GM23338 (cell line): ENCODE measurements around the gene GFER. TPM values are rescaled to one million over a fixed set of nuclear protein-coding genes. Genes with fewer than 3 reads are reported as not detected.

Experiments
- ATAC-seq: fragments of 200-7000 bp; cut with Tn5 transposase; 3 replicates; pipeline ENCODE4 v1.9.1; 2020
- DNase-seq: peaks from one replicate; pipeline ENCODE4 v3.0.0-alpha.2; 2015; ENCODE audit warnings: low spot score
- H2AFZ ChIP-seq: fragments of 200-600 bp; sonication (generic); 2 replicates; pipeline ENCODE4 v1.8.0; 2016; ENCODE audit warnings: antibody characterized with exemption, mild to moderate bottlenecking, moderate library complexity
- H3F3A ChIP-seq: fragments of 200-600 bp; sonication (generic); replicated peaks from 2 replicates; pipeline ENCODE4 v1.8.0; 2017; ENCODE audit warnings: antibody characterized with exemption, mixed run types, low read depth
- H3K27ac ChIP-seq: fragments of 200-600 bp; sonication (generic); 2 replicates; pipeline ENCODE4 v1.6.1; 2016; ENCODE audit warnings: low read depth
- H3K27me3 ChIP-seq: fragments of 200-600 bp; sonication (generic); 2 replicates; pipeline ENCODE4 v1.8.0; 2016; ENCODE audit warnings: mild to moderate bottlenecking, mixed run types, moderate library complexity; ENCODE audit not compliant: insufficient read depth
- H3K36me3 ChIP-seq: fragments of 200-600 bp; sonication (generic); 2 replicates; pipeline ENCODE4 v1.8.0; 2016; ENCODE audit warnings: mild to moderate bottlenecking; ENCODE audit not compliant: insufficient read depth
- H3K4me1 ChIP-seq: fragments of 200-600 bp; sonication (generic); 2 replicates; pipeline ENCODE4 v1.8.0; 2016; ENCODE audit warnings: mild to moderate bottlenecking, moderate library complexity; ENCODE audit not compliant: insufficient read depth
- H3K4me2 ChIP-seq: fragments of 200-600 bp; sonication (generic); 2 replicates; pipeline ENCODE4 v1.7.1; 2017; ENCODE audit warnings: mixed run types
- H3K4me3 ChIP-seq: fragments of 200-600 bp; sonication (generic); 2 replicates; pipeline ENCODE4 v1.6.1; 2016; ENCODE audit warnings: mixed run types
- H3K79me2 ChIP-seq: fragments of 200-600 bp; sonication (generic); replicated peaks from 2 replicates; pipeline ENCODE4 v1.8.0; 2017; ENCODE audit warnings: mild to moderate bottlenecking; ENCODE audit not compliant: insufficient read depth
- H3K9me2 ChIP-seq: fragments of 200-600 bp; sonication (generic); 2 replicates; pipeline ENCODE4 v1.8.0; 2017; ENCODE audit not compliant: insufficient read depth
- H4K20me1 ChIP-seq: fragments of 200-600 bp; sonication (generic); replicated peaks from 2 replicates; pipeline ENCODE4 v1.8.0; 2017; ENCODE audit warnings: mild to moderate bottlenecking; ENCODE audit not compliant: insufficient read depth
- H3K27ac Mint-ChIP-seq: 2 replicates; pipeline ENCODE4 v1.8.0; 2020; ENCODE audit warnings: inconsistent platforms, mild to moderate bottlenecking, moderate library complexity, mixed read lengths
- H3K27me3 Mint-ChIP-seq: 3 replicates; pipeline ENCODE4 v1.8.0; 2022; ENCODE audit warnings: low read depth, mild to moderate bottlenecking, moderate library complexity, mixed read lengths, inconsistent platforms; ENCODE audit not compliant: insufficient read depth, poor library complexity
- H3K36me3 Mint-ChIP-seq: 3 replicates; pipeline ENCODE4 v1.8.0; 2021; ENCODE audit warnings: low read depth, mild to moderate bottlenecking, inconsistent platforms, moderate library complexity, mixed read lengths
- H3K4me1 Mint-ChIP-seq: 3 replicates; pipeline ENCODE4 v1.8.0; 2020; ENCODE audit warnings: mild to moderate bottlenecking, inconsistent platforms, mixed read lengths
- H3K4me3 Mint-ChIP-seq: 3 replicates; pipeline ENCODE4 v1.8.0; 2021; ENCODE audit warnings: moderate library complexity, mild to moderate bottlenecking, inconsistent platforms, mixed read lengths
- H3K9me3 Mint-ChIP-seq: 3 replicates; pipeline ENCODE4 v1.8.0; 2020; ENCODE audit warnings: moderate library complexity, mild to moderate bottlenecking, inconsistent platforms, mixed read lengths
- CREB1 ChIP-seq: fragments of 250-450 bp; sonication (Bioruptor Pico); IDR thresholded peaks from 2 replicates; pipeline ENCODE4 v1.5.0; 2020; ENCODE audit warnings: low read depth, mild to moderate bottlenecking, moderate library complexity
- CTCF ChIP-seq, 2 experiments: fragments of 200-600 bp in 1 of 2; sonication (generic) in 1 of 2; conservative IDR thresholded peaks; 2 replicates each; pipeline versions ENCODE4 v1.5.1 to v1.6.1; 2016 to 2017; ENCODE audit warnings: antibody characterized with exemption in 2 of 2, low read depth in 2 of 2, mild to moderate bottlenecking in 2 of 2, moderate library complexity in 1 of 2
- ETS1 ChIP-seq: IDR thresholded peaks from 2 replicates; pipeline ENCODE4 v1.6.1; 2016; ENCODE audit warnings: antibody characterized with exemption
- EZH2 ChIP-seq: fragments of 200-600 bp; sonication (generic); IDR thresholded peaks from one replicate; pipeline ENCODE4 v1.8.0; 2017; ENCODE audit warnings: antibody characterized with exemption, mild to moderate bottlenecking, low read depth; ENCODE audit not compliant: unreplicated experiment
- EZH2phosphoT487 ChIP-seq: fragments of 200-600 bp; sonication (generic); IDR thresholded peaks from one replicate; pipeline ENCODE4 v1.8.1; 2018; ENCODE audit warnings: antibody characterized with exemption; ENCODE audit not compliant: unreplicated experiment
- JUNB ChIP-seq: IDR thresholded peaks from one replicate; pipeline ENCODE4 v1.6.1; 2016; ENCODE audit warnings: antibody characterized with exemption; ENCODE audit not compliant: unreplicated experiment
- NANOG ChIP-seq: IDR thresholded peaks from 2 replicates; pipeline ENCODE4 v1.6.1; 2016; ENCODE audit warnings: antibody characterized with exemption, borderline replicate concordance
- POLR2AphosphoS5 ChIP-seq: IDR thresholded peaks from 2 replicates; pipeline ENCODE4 v1.6.1; 2016; ENCODE audit warnings: antibody characterized with exemption, low read depth
- REST ChIP-seq: IDR thresholded peaks from one replicate; pipeline ENCODE4 v1.6.1; 2018; ENCODE audit warnings: antibody characterized with exemption; ENCODE audit not compliant: unreplicated experiment
- STAT1 ChIP-seq: IDR thresholded peaks from one replicate; pipeline ENCODE4 v1.6.1; 2016; ENCODE audit warnings: antibody characterized with exemption; ENCODE audit not compliant: unreplicated experiment
- ZNF114 ChIP-seq: fragments of 250-450 bp; sonication (Bioruptor Pico); IDR thresholded peaks from 2 replicates; pipeline ENCODE4 v1.5.0; 2020; ENCODE audit warnings: mild to moderate bottlenecking, moderate library complexity
- ZNF331 ChIP-seq: fragments of 250-450 bp; sonication (Bioruptor Pico); IDR thresholded peaks from 2 replicates; pipeline ENCODE4 v1.5.0; 2020; ENCODE audit warnings: low read depth, mild to moderate bottlenecking, moderate library complexity
- ZNF462 ChIP-seq: fragments of 250-450 bp; sonication (Bioruptor Pico); IDR thresholded peaks from 2 replicates; pipeline ENCODE4 v1.5.0; 2020; ENCODE audit warnings: mild to moderate bottlenecking, moderate library complexity
- polyA plus RNA-seq: library from polyadenylated mRNA; unstranded; fragments of >200 nt; fragmentation: Nextera tagmentation; extraction: Ambion mirVana; gene quantifications from 2 replicates; pipeline ENCODE4 v1.2.1, GENCODE V29; 2016
- total RNA-seq: library from RNA; depleted of rRNA; stranded (reverse); fragments of >200 nt; shearing (Covaris generic); gene quantifications from 2 replicates; pipeline ENCODE4 v1.2.3, GENCODE V29; 2014

GFER gene
- total and polyA plus RNA-seq, 2 experiments from 2014 or later, result 40.1 to 64.5 TPM

- Mint-ChIP-seq H3K4me3 (no peak overlapping the region), H3K27me3 (peaks cover 4% of the 10 kb centered on the region), H3K36me3 (peaks cover 30% of the 10 kb centered on the region), H3K27ac (no peak overlapping the region), H3K4me1 (peaks cover 15% of the 10 kb centered on the region), H3K9me3 (no peaks in the 10 kb centered on the region)
- Histone ChIP-seq H3K27me3 (no peaks in the 10 kb centered on the region), H3K9me2 (no peaks in the 10 kb centered on the region), H3K4me3 (no peak overlapping the region), H3K4me1 (peaks cover 8% of the 10 kb centered on the region; the same call in 1 of the 2 replicates), H3K79me2 (peaks cover 16% of the 10 kb centered on the region), H4K20me1 (peaks cover 20% of the 10 kb centered on the region), H2AFZ (no peak overlapping the region), H3K36me3 (no peaks in the 10 kb centered on the region; the same call in 1 of the 2 replicates), H3F3A (peaks cover 22% of the 10 kb centered on the region; the same call in 1 of the 2 replicates), H3K4me2 (no peak overlapping the region), H3K27ac (no peak overlapping the region)
- TF ChIP-seq CREB1 (CRISPR knock-in tag), result no peak
- TF ChIP-seq ETS1, result no peak
- no peak for TF ChIP-seq EZH2phosphoT487
- TF ChIP-seq CTCF (conservative IDR thresholded peaks at IDR 0.05; ENCODE audit: low read depth in 2 of 2), result no peak
- no peak for TF ChIP-seq EZH2
- TF ChIP-seq ZNF462 (CRISPR knock-in tag), result no peak
- no peak for TF ChIP-seq STAT1
- TF ChIP-seq JUNB, result no peak
- no peak for TF ChIP-seq REST
- no peak for TF ChIP-seq POLR2AphosphoS5
- TF ChIP-seq ZNF331 (CRISPR knock-in tag), result no peak
- no peak for TF ChIP-seq ZNF114 (CRISPR knock-in tag)
- no peak for TF ChIP-seq NANOG
- no peak for DNase-seq
- ATAC-seq, result no peak
These were observed 17.7 kb downstream of the GFER start for GRCh38 chr16:2001456-2002355.
